Thyroid gland (tissue), 4 donors: ENCODE measurements around the gene PIGZ. TPM values are rescaled to one million over a fixed set of nuclear protein-coding genes. Genes with fewer than 3 reads are reported as not detected.

Experiments used
- DNase-seq, 2 donors: peaks; one replicate each; pipeline ENCODE4 v3.0.0-alpha.2; 2019
- H3K27ac ChIP-seq, 3 donors: fragments of 200-600 bp; sonication (generic); 1 replicate in 2 of 3; 2 replicates in 1 of 3; pipeline ENCODE4 v1.5.1; 2016 to 2019; ENCODE audit warnings: mild to moderate bottlenecking in 1 of 3, moderate library complexity in 1 of 3
- H3K27me3 ChIP-seq: fragments of 200-600 bp; sonication (generic); one replicate; pipeline ENCODE4 v1.5.1; 2019
- H3K36me3 ChIP-seq, 2 donors: fragments of 200-600 bp; sonication (generic); one replicate each; pipeline ENCODE4 v1.5.1; 2016 to 2019
- H3K4me1 ChIP-seq, 2 donors: fragments of 200-600 bp; sonication (generic); one replicate each; pipeline ENCODE4 v1.5.1; 2017 to 2019
- H3K4me3 ChIP-seq, 3 donors: fragments of 200-600 bp; sonication (generic); replicated peaks in 1 of 3; 1 replicate in 2 of 3; 2 replicates in 1 of 3; pipeline ENCODE4 v1.5.1; 2016; ENCODE audit warnings: mild to moderate bottlenecking in 1 of 3
- H3K9me3 ChIP-seq: fragments of 200-600 bp; sonication (generic); one replicate; pipeline ENCODE4 v1.5.1; 2017
- POLR2A ChIP-seq, 2 donors: fragments of 450-650 bp; IDR thresholded peaks; one replicate each; pipeline ENCODE4 v1.6.1; 2017; ENCODE audit warnings: antibody characterized with exemption in 2 of 2, mild to moderate bottlenecking in 2 of 2, moderate library complexity in 1 of 2
- WGBS, 2 donors: methylation state at CpG; one replicate each; pipeline ENCODE4 v1.1.5; 2017; 5-methylcytosine and 5-hydroxymethylcytosine counted together
- intact Hi-C: fragments of 100-400 bp; cut with DNase I; formaldehyde crosslinking; loops from one replicate; pipeline ENCODE4 v1.15.1; 2023
- total RNA-seq, 4 donors: library from RNA; depleted of rRNA; stranded (reverse); fragments of >200 nt; gene quantifications; one replicate each; pipeline ENCODE4 v1.2.3, GENCODE V29; 2016
- TF ChIP-seq, protein P1 (sequence below), 6 experiments: fragments of 200-600 bp in 3 of 6; fragments of 450-650 bp in 3 of 6; sonication (generic) in 3 of 6; IDR thresholded peaks; one replicate each; pipeline ENCODE4 v1.5.1; 2016 to 2019; ENCODE audit warnings: antibody characterized with exemption in 6 of 6, mild to moderate bottlenecking in 2 of 6, inconsistent platforms in 1 of 6, moderate library complexity in 1 of 6

PIGZ gene
- total RNA-seq, 4 donors from 2014 or later = 0.46 to 9.5 (median 6.3) TPM

DNA sequence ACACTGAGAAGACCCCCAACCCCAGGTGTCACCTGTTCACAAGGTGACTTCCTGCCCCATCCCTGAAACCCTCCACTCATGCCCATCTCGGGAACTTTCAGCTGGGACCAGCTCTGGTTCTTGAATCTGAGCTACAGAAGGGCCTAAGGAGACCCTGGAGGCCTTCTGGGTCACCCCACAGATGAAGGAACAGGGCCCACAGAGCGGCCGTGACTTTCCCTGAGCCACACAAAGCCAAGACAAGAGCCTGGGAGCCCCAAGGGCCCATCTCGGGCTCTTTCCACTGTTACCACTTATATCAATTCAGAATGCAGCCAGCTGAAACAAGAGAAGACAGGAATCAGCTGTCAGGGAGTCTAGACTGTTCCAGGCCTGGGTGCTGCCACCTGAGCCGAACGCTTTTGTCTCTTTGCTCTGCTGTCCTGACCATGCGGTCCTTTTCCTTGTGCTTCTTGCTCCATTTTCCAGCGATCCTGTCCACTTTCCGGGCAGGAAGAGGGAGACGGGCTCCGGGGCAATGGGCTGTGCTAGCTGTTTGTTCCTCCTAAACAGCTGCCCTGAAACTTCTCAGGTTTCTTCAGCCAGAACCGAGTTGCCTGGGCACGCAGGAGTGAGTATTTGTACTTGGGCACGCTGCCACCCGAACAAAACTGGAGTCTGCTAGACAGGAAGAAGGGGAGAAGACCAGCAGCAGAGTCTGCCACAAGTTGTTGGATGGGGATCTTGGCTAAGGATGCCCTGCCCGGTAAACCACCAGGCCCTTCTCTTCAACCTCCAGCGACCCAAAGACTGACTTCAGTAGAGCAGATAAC, 28.0 kb upstream of the PIGZ start:
- WGBS, 2 donors = 37 to 47% methylated on average over 17 of the region's 17 CpGs
- H3K36me3 ChIP-seq = no peaks in the 10 kb centered on the region
- H3K4me3 ChIP-seq = no peak overlapping the region
- H3K4me1 ChIP-seq = peaks cover 13 to 22% of the 10 kb centered on the region in 2 donors
- no peaks in the 10 kb centered on the region for H3K27me3 ChIP-seq
- intact Hi-C loops = no loop called here
- TF ChIP-seq POLR2A (IDR thresholded peaks at IDR 0.05) = peak in 1 of 2 donors; percentile 8
- TF ChIP-seq, protein P1, sequence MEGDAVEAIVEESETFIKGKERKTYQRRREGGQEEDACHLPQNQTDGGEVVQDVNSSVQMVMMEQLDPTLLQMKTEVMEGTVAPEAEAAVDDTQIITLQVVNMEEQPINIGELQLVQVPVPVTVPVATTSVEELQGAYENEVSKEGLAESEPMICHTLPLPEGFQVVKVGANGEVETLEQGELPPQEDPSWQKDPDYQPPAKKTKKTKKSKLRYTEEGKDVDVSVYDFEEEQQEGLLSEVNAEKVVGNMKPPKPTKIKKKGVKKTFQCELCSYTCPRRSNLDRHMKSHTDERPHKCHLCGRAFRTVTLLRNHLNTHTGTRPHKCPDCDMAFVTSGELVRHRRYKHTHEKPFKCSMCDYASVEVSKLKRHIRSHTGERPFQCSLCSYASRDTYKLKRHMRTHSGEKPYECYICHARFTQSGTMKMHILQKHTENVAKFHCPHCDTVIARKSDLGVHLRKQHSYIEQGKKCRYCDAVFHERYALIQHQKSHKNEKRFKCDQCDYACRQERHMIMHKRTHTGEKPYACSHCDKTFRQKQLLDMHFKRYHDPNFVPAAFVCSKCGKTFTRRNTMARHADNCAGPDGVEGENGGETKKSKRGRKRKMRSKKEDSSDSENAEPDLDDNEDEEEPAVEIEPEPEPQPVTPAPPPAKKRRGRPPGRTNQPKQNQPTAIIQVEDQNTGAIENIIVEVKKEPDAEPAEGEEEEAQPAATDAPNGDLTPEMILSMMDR (IDR thresholded peaks at IDR 0.05) = no peak
- peak overlapping the region; percentile 53 to 86 (median 58) for H3K27ac ChIP-seq
- no peaks in the 10 kb centered on the region for H3K9me3 ChIP-seq
- peak; percentile 90 to 91 for DNase-seq

DNA sequence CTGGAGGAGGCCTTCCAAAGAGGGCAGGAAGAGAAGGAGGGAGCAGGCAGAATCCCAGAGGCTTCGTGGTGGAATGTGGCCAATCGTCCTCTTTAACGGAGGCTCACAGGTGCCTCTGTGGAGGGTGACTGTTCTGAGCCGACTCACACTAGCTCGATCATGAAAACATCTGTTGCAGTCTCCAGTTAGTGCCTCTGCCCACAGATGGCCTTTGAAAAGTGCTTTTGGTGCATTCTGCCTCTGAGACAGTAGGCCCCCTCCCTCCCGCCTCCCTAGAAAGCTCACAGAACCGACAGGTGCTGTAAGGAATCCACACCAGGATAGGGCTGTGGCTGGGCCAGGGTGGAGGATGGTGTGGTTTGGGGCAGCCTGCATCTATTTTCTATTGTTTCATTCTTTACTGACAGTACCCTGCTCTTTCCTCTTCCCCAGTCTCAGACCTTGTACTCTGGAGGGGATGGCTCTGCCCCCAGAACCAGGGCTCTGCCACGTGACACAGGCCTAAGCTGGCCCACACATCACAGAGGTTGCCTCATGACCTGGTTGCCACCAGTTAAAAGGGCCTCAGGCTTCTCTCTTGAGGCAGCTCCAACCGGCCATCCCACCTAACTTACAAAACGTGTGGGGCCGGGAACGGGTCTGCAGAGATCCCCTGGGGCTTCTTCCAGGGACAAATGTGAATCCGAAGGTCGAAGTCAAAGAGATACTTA, 27.2 kb upstream of the PIGZ start:
- TF ChIP-seq POLR2A (IDR thresholded peaks at IDR 0.05) = no peak
- TF ChIP-seq, protein P1 (IDR thresholded peaks at IDR 0.05) = no peak
- Histone ChIP-seq H3K4me3 (no peak overlapping the region), H3K27me3 (no peaks in the 10 kb centered on the region), H3K27ac (peak overlapping the region; percentile 53 to 86 (median 58)), H3K36me3 (no peaks in the 10 kb centered on the region), H3K4me1 (peaks cover 13 to 22% of the 10 kb centered on the region in 2 donors), H3K9me3 (no peaks in the 10 kb centered on the region)
- no peak for DNase-seq
- WGBS, 2 donors = 79 to 87% methylated on average over 11 to 14 of the region's 14 CpGs
- intact Hi-C loops = no loop called here

DNA sequence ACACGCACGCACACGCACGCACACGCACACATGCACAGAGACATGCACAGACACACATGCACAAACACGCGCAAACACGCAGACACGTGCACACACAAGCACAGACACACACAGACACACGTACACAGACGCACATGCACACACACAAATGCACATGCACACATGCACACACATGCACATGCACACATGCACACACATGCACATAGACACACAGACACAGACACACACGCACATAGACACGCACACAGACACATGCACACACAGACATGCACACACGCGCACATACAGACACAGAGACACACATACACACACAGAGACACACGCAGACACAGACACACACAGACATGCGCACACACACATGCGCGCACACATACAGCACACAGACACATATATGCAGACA, 26.4 kb upstream of the PIGZ start:
- Histone ChIP-seq H3K27me3 (no peaks in the 10 kb centered on the region), H3K4me1 (peaks cover 13 to 26% of the 10 kb centered on the region in 2 donors), H3K27ac (no peak overlapping the region), H3K9me3 (no peaks in the 10 kb centered on the region), H3K36me3 (no peaks in the 10 kb centered on the region), H3K4me3 (no peak overlapping the region)
- 88 to 94% methylated on average over 16 to 19 of the region's 19 CpGs for WGBS, 2 donors
- intact Hi-C loops = no loop called here
- no peak for DNase-seq
- TF ChIP-seq, protein P1 (IDR thresholded peaks at IDR 0.05) = no peak
- TF ChIP-seq POLR2A (IDR thresholded peaks at IDR 0.05) = no peak

DNA sequence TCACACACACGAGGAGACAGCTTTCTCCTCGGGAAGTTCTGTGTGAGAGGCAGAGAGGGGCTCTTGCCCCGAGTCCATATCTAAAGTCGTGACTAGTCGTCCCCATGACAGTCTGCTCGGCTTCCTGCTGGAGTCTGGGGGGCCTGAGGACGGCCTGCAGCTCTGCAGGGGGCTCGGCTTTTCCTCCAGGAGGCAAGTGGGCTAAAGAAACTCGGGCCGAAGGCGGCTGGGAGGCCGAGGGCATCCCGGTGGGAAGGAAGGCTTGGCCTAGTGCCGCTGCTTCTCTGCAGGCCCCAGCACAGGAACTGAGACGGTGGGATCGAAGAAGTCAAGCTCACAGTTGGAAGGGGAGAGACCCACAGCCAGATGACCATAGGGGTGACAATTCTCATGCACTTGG, 25.4 kb upstream of the PIGZ start:
- Histone ChIP-seq H3K27ac (no peak overlapping the region), H3K4me1 (peaks cover 13 to 32% of the 10 kb centered on the region in 2 donors), H3K4me3 (no peak overlapping the region), H3K27me3 (no peaks in the 10 kb centered on the region), H3K36me3 (no peaks in the 10 kb centered on the region), H3K9me3 (no peaks in the 10 kb centered on the region)
- no peak for DNase-seq
- TF ChIP-seq, protein P1 (IDR thresholded peaks at IDR 0.05) = no peak
- no peak for TF ChIP-seq POLR2A (IDR thresholded peaks at IDR 0.05)
- 75 to 83% methylated on average over 16 of the region's 16 CpGs for WGBS, 2 donors
- intact Hi-C loops = no loop called here
